K562 (cell line): Measurements from ENCODE around the gene KLHL22. TPM values are rescaled to one million over a fixed set of nuclear protein-coding genes. Genes with fewer than 3 reads are reported as not detected.

Source experiments
- ARID4B ChIP-seq: sonication (generic); formaldehyde crosslinking; IDR thresholded peaks from 2 replicates; pipeline ENCODE4 v1.8.0; 2022; ENCODE audit warnings: mild to moderate bottlenecking, missing genetic modification reagents
- GABPB1 ChIP-seq: sonication (generic); formaldehyde crosslinking; IDR thresholded peaks from 2 replicates; pipeline ENCODE4 v1.8.0; 2022; ENCODE audit warnings: mild to moderate bottlenecking, missing genetic modification reagents
- GTF2A2 ChIP-seq: IDR thresholded peaks from 2 replicates; pipeline ENCODE4 v1.6.1; 2016; ENCODE audit warnings: mild to moderate bottlenecking, missing genetic modification characterization, missing compliant biosample characterization
- IRF2 ChIP-seq: sonication (generic); formaldehyde crosslinking; IDR thresholded peaks from 2 replicates; pipeline ENCODE4 v1.8.1; 2022; ENCODE audit warnings: mild to moderate bottlenecking, missing genetic modification reagents
- JUN ChIP-seq, 2 experiments: sonication (generic) in 1 of 2; formaldehyde crosslinking in 1 of 2; IDR thresholded peaks; 2 replicates each; pipeline versions ENCODE4 v1.6.1 to v1.8.0; 2012 to 2022; ENCODE audit warnings: borderline replicate concordance in 2 of 2, mild to moderate bottlenecking in 2 of 2, improper control_type of control experiment in 1 of 2, low read depth in 1 of 2, low read length in 1 of 2, missing genetic modification reagents in 1 of 2
- KAT8 ChIP-seq: fragments of 450-650 bp; IDR thresholded peaks from 2 replicates; pipeline ENCODE4 v1.6.1; 2016; ENCODE audit warnings: low read depth, mild to moderate bottlenecking
- LCOR ChIP-seq: sonication (generic); formaldehyde crosslinking; IDR thresholded peaks from 2 replicates; pipeline ENCODE4 v1.8.0; 2022; ENCODE audit warnings: mild to moderate bottlenecking, missing genetic modification reagents
- MIER1 ChIP-seq: fragments of 450-650 bp; IDR thresholded peaks from 2 replicates; pipeline ENCODE4 v1.6.1; 2016; ENCODE audit warnings: antibody characterized with exemption, mild to moderate bottlenecking, low read depth
- POLR2G ChIP-seq: fragments of 200-400 bp; formaldehyde crosslinking; IDR thresholded peaks from 2 replicates; pipeline ENCODE4 v1.6.1; 2017; ENCODE audit warnings: low read depth, mild to moderate bottlenecking, antibody characterized with exemption, low read length, moderate library complexity
- SETDB1 ChIP-seq: IDR thresholded peaks from one replicate; pipeline ENCODE4 v1.6.1; 2012; ENCODE audit warnings: low read length, control low read depth, inconsistent platforms
- TRIM25 ChIP-seq: fragments of 450-650 bp; IDR thresholded peaks from 2 replicates; pipeline ENCODE4 v1.7.0; 2016; ENCODE audit warnings: borderline replicate concordance
- ZBTB17 ChIP-seq: fragments of 450-650 bp; formaldehyde crosslinking; IDR thresholded peaks from 2 replicates; pipeline ENCODE4 v1.4.0; 2020; ENCODE audit warnings: mild to moderate bottlenecking
- ZNF217 ChIP-seq: sonication (generic); formaldehyde crosslinking; IDR thresholded peaks from 2 replicates; pipeline ENCODE4 v1.8.0; 2022; ENCODE audit warnings: mild to moderate bottlenecking, missing genetic modification reagents
- ZNF589 ChIP-seq: fragments of 200-800 bp; sonication (Bioruptor generic); IDR thresholded peaks from 2 replicates; pipeline ENCODE4 v1.6.1; 2016; ENCODE audit warnings: low read depth, missing genetic modification characterization, missing compliant biosample characterization
- ZNF696 ChIP-seq: fragments of 250-450 bp; sonication (Bioruptor Pico); conservative IDR thresholded peaks from 2 replicates; pipeline ENCODE4 v1.4.0; 2020; ENCODE audit warnings: mild to moderate bottlenecking, moderate library complexity
- polyA plus RNA-seq, 8 experiments: library from polyadenylated mRNA; depleted of rRNA in 4 of 8; stranded (reverse) in 5 of 8; unstranded in 3 of 8; fragments of >200 nt; fragmentation: Nextera tagmentation in 2 of 8; fragmentation: Illumina TruSeq in 1 of 8; extraction: Ambion mirVana in 2 of 8; extraction: Trizol in 1 of 8; gene quantifications; 2 replicates each; pipeline versions ENCODE4 v1.2.1 to v1.2.3, GENCODE V29; 2011 to 2014; ENCODE audit warnings: inconsistent platforms in 1 of 8, missing spikeins in 1 of 8
- total RNA-seq, 7 experiments: library from RNA; depleted of rRNA in 6 of 7; stranded (reverse); fragments of >200 nt in 6 of 7; fragmentation: Illumina TruSeq in 2 of 7; extraction: Trizol in 2 of 7; gene quantifications; 2 replicates each; pipeline versions ENCODE4 v1.2.1 to v1.2.3, GENCODE V29; 2011 to 2021; ENCODE audit warnings: low replicate concordance in 1 of 7
- TF ChIP-seq, protein P1 (sequence below): sonication (generic); formaldehyde crosslinking; IDR thresholded peaks from 2 replicates; pipeline ENCODE4 v1.8.0; 2022; ENCODE audit warnings: mild to moderate bottlenecking, missing genetic modification reagents
- TF ChIP-seq, protein P2 (sequence below): sonication (generic); formaldehyde crosslinking; IDR thresholded peaks from 2 replicates; pipeline ENCODE4 v1.9.0; 2022; ENCODE audit warnings: mild to moderate bottlenecking, missing genetic modification reagents

The KLHL22 gene
- total and polyA plus RNA-seq, 9 of the 15 experiments (the other 6 are each of a cell fraction or from before 2014, with no cell fraction given) = 1.3 to 25.6 (median 15.2) TPM

GRCh38 chr22:20439928-20440575 is 55.5 kb downstream of the KLHL22 start (continued):
- TF ChIP-seq, protein P1, sequence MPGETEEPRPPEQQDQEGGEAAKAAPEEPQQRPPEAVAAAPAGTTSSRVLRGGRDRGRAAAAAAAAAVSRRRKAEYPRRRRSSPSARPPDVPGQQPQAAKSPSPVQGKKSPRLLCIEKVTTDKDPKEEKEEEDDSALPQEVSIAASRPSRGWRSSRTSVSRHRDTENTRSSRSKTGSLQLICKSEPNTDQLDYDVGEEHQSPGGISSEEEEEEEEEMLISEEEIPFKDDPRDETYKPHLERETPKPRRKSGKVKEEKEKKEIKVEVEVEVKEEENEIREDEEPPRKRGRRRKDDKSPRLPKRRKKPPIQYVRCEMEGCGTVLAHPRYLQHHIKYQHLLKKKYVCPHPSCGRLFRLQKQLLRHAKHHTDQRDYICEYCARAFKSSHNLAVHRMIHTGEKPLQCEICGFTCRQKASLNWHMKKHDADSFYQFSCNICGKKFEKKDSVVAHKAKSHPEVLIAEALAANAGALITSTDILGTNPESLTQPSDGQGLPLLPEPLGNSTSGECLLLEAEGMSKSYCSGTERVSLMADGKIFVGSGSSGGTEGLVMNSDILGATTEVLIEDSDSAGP (CRISPR knock-in tag) = no peak
- TF ChIP-seq ZNF217 (CRISPR knock-in tag) (no peak), TRIM25 (no peak), MIER1 (no peak), IRF2 (CRISPR knock-in tag) (peak; percentile 51; the same call in 1 of the 2 replicates), ZBTB17 (CRISPR knock-in tag) (no peak), KAT8 (no peak), GTF2A2 (tag) (no peak), ZNF589 (no peak), JUN (IDR thresholded peaks at IDR 0.05; ENCODE audit: borderline replicate concordance, low read depth, low read length) (no peak), JUN (CRISPR knock-in tag; IDR thresholded peaks at IDR 0.05; ENCODE audit: borderline replicate concordance) (peak; percentile 56; the same call in 1 of the 2 replicates), LCOR (CRISPR knock-in tag) (no peak), ARID4B (CRISPR knock-in tag) (peak; percentile 38; the same call in 1 of the 2 replicates), SETDB1 (no peak), GABPB1 (CRISPR knock-in tag) (no peak), POLR2G (peak; percentile 61), ZNF696 (CRISPR knock-in tag) (no peak)
- TF ChIP-seq, protein P2, sequence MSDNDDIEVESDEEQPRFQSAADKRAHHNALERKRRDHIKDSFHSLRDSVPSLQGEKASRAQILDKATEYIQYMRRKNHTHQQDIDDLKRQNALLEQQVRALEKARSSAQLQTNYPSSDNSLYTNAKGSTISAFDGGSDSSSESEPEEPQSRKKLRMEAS (CRISPR knock-in tag) = peak; percentile 41
